Urinary bladder (tissue), 4 donors: ENCODE measurements around the gene DAP3. TPM values are rescaled to one million over a fixed set of nuclear protein-coding genes. Genes with fewer than 3 reads are reported as not detected.
"Not testable (repeated sequence)": the region's sequence is repeated elsewhere in the genome, so short reads cannot be mapped to it uniquely, and the experiment has no call there.

Source experiments
- DNase-seq: peaks from one replicate; pipeline ENCODE4 v3.0.0-alpha.2; 2015; ENCODE audit errors: extremely low spot score
- H3K27ac ChIP-seq: one replicate; pipeline ENCODE4 v1.5.1; 2013; ENCODE audit warnings: low read depth, mild to moderate bottlenecking, moderate library complexity
- H3K36me3 ChIP-seq: one replicate; pipeline ENCODE4 v1.6.1; 2013; ENCODE audit warnings: mild to moderate bottlenecking, moderate library complexity; ENCODE audit not compliant: insufficient read depth
- H3K4me1 ChIP-seq: one replicate; pipeline ENCODE4 v1.6.1; 2013; ENCODE audit warnings: mild to moderate bottlenecking, moderate library complexity; ENCODE audit not compliant: insufficient read depth
- H3K4me3 ChIP-seq: one replicate; pipeline ENCODE4 v1.5.1; 2013; ENCODE audit warnings: low read depth, low read length
- WGBS: extraction: QIAGEN DNeasy Blood & Tissue Kit; methylation state at CpG from one replicate; pipeline ENCODE4 v1.1.7; 2013; 5-methylcytosine and 5-hydroxymethylcytosine counted together
- polyA plus RNA-seq: library from polyadenylated mRNA; stranded (reverse); fragments of 200-250 nt; gene quantifications from one replicate; pipeline ENCODE4 v1.2.3, GENCODE V29; 2013
- total RNA-seq: library from RNA; depleted of rRNA; stranded (reverse); fragments of >200 nt; gene quantifications from one replicate; pipeline ENCODE4 v1.2.3, GENCODE V29; 2014
- donor health status: healthy with polysubstance abuse.
- donor health status: healthy.

DAP3 gene
- total RNA-seq (57.3 TPM), polyA plus RNA-seq (72.0 TPM)

GRCh38 chr1:155689081-155689607, at the start of gene DAP3:
Gene DAP3, plus strand, starts transcription at chr1:155689091. Its CDS starts 20,689 bp downstream, at chr1:155709780.
- DNase-seq: not testable (repeated sequence)
- peak within 1 kb of the TSS; percentile 87 for H3K27ac ChIP-seq
- peak within 1 kb of the TSS; percentile 58 for H3K4me3 ChIP-seq

DNA sequence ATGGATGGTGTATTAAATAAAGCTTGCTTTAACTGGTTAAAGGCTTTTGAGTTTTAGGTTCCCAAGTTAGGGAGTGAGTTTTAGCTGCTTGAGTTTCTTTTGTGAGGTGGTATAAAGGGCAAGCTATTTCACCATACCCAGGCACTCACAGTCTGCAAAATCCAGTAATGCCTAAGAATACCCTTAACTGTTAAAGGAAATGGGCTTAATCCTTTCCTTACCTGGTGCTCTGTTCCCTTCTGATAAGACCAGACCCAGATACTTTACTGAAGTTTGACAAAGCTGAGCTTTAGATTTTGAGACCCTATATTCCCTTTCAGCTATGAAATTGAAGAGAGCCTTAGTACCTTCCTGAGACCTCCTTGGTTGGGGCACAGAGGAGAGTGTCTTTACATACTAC, 48.5 kb upstream of the DAP3 start:
- DNase-seq: no peak
- no peak overlapping the region for H3K27ac ChIP-seq
- no peaks in the 10 kb centered on the region for H3K4me1 ChIP-seq
- H3K4me3 ChIP-seq: no peak overlapping the region
- no peaks in the 10 kb centered on the region for H3K36me3 ChIP-seq

More at GRCh38 chr1:155689081-155689607, at the start of gene DAP3:
- WGBS: under 1% methylated on average over 28 of the region's 28 CpGs
- not testable (repeated sequence) for H3K4me1 ChIP-seq, H3K36me3 ChIP-seq

DNA sequence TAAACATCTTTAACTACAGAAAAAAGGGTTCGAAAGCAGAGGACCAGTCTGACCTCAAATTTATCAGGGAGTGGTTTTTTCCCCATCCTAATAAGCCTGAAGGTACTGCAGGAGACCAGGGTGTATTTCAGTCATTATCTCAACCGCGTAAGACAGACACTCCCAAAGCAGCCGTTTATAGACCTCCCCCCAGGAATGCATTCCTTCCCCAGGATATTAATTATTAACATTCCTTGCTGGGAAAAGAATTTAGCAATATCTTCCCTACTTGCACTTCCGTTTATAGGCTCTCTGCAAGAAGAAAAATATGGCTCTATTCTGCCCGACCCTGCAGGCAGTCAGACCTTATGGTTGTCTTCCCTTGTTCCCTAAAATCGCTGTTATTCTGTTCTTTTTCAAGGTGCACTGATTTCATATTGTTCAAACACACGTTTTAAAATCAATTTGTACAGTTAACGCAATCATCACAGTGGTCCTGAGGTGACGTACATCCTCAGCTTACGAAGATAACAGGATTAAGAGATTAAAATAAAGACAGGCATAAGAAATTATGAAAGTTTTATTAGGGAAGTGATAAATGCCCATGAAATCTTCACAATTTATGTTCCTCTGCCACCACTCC, 46.2 kb upstream of the DAP3 start:
- not testable (repeated sequence) for DNase-seq, H3K27ac ChIP-seq, H3K4me3 ChIP-seq, H3K36me3 ChIP-seq, H3K4me1 ChIP-seq
- 83% methylated on average over 11 of the region's 11 CpGs for whole genome bisulfite sequencing

GRCh38 chr1:155643230-155643629, 45.7 kb upstream of the DAP3 start:
- no peak for DNase-seq
- H3K4me1 ChIP-seq: no peaks in the 10 kb centered on the region
- WGBS: 79% methylated on average over 3 of the region's 3 CpGs
- H3K27ac ChIP-seq: no peak overlapping the region
- no peak overlapping the region for H3K4me3 ChIP-seq
- no peaks in the 10 kb centered on the region for H3K36me3 ChIP-seq

DNA sequence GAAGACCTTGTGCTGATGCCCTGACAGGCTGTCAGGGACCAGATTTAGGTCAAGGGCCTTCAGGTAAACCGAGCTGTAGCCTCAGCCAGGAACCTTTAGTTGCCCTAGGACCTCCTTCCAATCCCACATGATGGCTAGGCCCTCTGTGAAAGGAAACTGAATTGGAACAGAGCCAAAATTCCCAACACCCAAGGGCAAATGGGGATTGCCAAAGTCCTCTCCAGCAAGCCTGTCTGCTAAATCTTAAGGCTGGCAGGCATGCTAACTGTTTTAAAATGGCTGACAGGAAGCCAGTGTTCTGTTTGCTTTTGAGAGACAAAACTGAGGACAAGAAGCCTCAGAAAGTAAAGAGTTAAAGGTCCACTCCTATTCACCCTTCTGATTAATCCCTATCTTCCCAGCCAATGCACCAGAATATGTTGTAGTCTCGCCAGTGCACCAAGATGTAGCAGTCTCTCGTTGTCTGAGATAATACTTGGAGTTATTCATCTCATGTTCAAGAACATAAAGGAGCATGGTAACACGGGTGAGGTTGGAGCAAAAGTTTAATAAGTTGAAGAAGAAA, 43.8 kb upstream of the DAP3 start:
- Histone ChIP-seq H3K36me3 (no peaks in the 10 kb centered on the region), H3K4me1 (no peaks in the 10 kb centered on the region), H3K4me3 (no peak overlapping the region), H3K27ac (no peak overlapping the region)
- WGBS: 49% methylated on average over 4 of the region's 4 CpGs
- DNase-seq: no peak

DNA sequence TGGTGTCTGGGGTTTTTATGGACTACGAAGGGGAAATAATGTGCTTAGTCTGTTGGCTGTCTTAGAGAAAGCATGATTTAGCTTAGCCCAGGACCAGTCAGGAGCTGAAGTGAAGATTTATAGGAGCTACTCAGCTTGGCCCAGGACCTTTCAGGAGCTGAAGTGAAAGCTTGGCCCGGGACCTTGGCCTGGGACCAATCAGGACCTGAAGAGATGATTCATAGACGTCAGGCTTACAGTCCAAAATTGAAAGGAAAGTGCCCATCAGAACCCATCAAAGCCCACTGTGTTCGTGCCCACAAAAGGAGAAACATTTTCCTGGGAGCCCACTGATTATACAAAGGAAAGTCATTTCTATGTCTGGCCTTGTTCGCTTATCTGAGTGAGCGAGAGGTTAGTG, 43.2 kb upstream of the DAP3 start:
- H3K4me3 ChIP-seq: no peak overlapping the region
- no peak for DNase-seq
- 51% methylated on average over 6 of the region's 6 CpGs for WGBS
- H3K4me1 ChIP-seq: no peaks in the 10 kb centered on the region
- no peaks in the 10 kb centered on the region for H3K36me3 ChIP-seq
- H3K27ac ChIP-seq: no peak overlapping the region

GRCh38 chr1:155646307-155646706, 42.6 kb upstream of the DAP3 start:
- H3K4me3 ChIP-seq: no peak overlapping the region
- H3K36me3 ChIP-seq: no peaks in the 10 kb centered on the region
- H3K4me1 ChIP-seq: no peaks in the 10 kb centered on the region
- H3K27ac ChIP-seq: no peak overlapping the region
- DNase-seq: no peak
- WGBS: 84% methylated on average over 2 of the region's 2 CpGs

DNA sequence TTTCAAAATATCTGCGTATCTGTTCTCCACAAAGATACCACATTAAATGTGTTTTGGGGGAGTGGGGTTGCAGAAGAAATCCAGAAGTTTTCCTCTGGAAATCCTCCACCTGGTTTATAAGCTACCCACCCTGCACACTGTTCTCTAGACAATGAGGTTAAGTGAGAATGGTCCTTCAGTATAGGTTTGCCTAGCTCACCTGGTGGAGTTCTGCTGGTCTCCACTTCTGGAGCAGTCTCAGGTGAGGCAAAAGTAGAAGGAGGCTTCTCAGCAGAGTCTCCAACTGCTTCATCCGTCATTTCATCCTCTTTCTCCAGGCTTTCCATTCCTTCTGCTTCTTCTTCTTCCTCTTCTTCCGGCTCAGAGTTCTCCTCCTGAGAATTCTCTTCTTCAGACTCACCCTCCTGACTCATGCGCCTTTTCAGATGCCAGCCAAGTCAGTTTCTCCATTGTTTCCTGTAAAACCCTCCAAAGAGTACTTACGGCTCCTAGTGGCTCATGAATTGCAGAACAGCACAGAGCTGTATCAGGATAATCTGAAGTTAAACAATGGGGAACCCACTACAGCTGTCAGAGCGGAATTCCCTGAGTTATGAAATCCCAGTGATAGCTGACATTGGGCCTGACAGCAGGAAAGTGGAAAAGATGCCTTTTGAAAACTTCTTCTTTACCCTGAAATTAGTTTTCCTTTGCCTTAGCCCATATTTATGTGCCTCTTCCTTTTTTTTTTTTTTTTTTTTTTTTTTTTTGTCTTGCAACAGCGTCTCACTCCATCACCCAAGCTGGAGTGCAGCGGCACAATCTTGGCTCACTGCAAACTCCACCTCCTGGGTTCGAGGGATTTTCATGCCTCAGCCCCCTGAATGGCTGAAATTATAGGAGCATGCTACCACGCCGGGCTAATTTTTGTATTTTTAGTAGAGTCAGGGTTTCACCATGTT, 40.4 kb upstream of the DAP3 start:
- peak; percentile 39 for DNase-seq
- no peak overlapping the region for H3K27ac ChIP-seq
- WGBS: 40% methylated on average over 11 of the region's 11 CpGs

GRCh38 chr1:155649676-155650075, 39.2 kb upstream of the DAP3 start:
- H3K4me3 ChIP-seq: no peak overlapping the region
- H3K27ac ChIP-seq: no peak overlapping the region
- no peak for DNase-seq
- H3K4me1 ChIP-seq: no peaks in the 10 kb centered on the region
- H3K36me3 ChIP-seq: no peaks in the 10 kb centered on the region

More for the DNA sequence above, 40.4 kb upstream of the DAP3 start:
- no peaks in the 10 kb centered on the region for H3K4me1 ChIP-seq
- H3K4me3 ChIP-seq: no peak overlapping the region
- no peaks in the 10 kb centered on the region for H3K36me3 ChIP-seq

GRCh38 chr1:155650231-155650757, 38.6 kb upstream of the DAP3 start:
- 89% methylated on average over 7 of the region's 7 CpGs for WGBS
- DNase-seq: no peak
- no peaks in the 10 kb centered on the region for H3K36me3 ChIP-seq
- H3K27ac ChIP-seq: no peak overlapping the region
- no peak overlapping the region for H3K4me3 ChIP-seq
- no peaks in the 10 kb centered on the region for H3K4me1 ChIP-seq

DNA sequence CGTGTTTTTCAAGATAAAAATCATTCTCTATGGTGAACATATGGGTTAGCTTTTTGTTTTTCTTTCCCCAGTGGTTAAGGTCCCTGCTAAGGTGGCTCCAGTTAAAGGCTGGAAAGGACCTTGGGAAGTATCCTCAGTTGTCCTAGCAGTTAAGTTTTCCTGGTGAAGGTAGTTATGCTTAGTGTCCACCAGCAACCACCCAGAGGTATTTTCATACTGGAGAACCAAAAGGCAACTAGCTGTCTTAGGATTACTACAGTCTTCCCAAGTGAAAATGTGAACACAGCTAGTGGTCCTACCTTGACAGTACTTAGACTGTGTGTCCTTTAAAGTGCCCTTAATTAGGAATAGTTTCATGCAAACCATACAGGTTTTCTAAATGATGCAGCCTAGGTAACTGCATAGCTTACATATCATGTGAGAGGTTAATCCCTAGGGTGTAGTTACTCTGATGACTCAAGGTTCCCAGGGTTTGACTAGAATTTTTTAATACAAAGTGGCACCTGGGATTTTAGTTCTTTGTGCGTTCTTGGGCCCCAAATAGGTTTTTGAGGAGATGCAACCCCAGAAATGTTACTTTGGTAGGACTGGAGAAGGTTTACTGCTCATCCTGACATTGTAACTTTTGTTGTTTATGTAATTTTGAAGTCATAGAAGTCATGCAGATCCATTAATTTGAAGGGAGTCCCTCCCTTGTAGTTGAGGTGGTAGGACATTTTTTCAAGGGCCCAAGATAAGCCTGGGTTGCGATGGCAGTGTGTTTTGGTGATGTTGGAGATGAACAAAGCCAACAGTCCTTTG, 36.8 kb upstream of the DAP3 start:
- DNase-seq: no peak
- Histone ChIP-seq H3K4me1 (no peaks in the 10 kb centered on the region), H3K4me3 (no peak overlapping the region), H3K36me3 (no peaks in the 10 kb centered on the region), H3K27ac (no peak overlapping the region)
- 76% methylated on average over 3 of the region's 3 CpGs for WGBS

- Histone ChIP-seq H3K36me3 (no peaks in the 10 kb centered on the region), H3K4me1 (no peaks in the 10 kb centered on the region)
- 79% methylated on average over 3 of the region's 3 CpGs for WGBS
These were observed 35.9 kb upstream of the DAP3 start for GRCh38 chr1:155652951-155653350.

DNA sequence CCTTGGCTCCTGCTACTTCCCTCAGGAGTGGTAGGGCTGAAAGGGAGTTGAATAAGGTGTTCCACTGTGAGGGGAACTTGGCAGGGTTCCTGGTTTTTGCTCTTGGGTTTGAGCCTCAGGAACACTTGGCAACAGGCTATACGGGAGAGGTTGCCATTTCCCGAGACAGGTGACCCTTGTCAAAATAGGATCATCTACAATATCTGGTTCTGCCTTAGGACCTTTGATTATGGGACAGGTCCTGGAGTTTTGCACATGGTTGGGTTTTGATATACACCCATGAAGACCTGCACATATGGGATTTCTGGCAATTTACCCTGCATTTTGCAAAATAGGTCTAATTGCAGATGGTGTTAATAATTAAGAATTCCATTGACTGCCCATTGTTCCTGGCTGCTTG, 31.4 kb upstream of the DAP3 start:
- 59% methylated on average over 2 of the region's 2 CpGs for WGBS
- DNase-seq: no peak
- H3K4me1 ChIP-seq: no peaks in the 10 kb centered on the region
- H3K4me3 ChIP-seq: no peak overlapping the region
- no peak overlapping the region for H3K27ac ChIP-seq
- peaks cover 6% of the 10 kb centered on the region for H3K36me3 ChIP-seq

More at GRCh38 chr1:155652951-155653350, 35.9 kb upstream of the DAP3 start:
- Histone ChIP-seq H3K4me3 (no peak overlapping the region), H3K27ac (no peak overlapping the region)
- no peak for DNase-seq
